Femur (tissue), 1 donor: ENCODE results near the gene EXOC3.
"Not testable (repeated sequence)": the region's sequence is repeated elsewhere in the genome, so short reads cannot be mapped to it uniquely, and the experiment has no call there.

Experiments used
- DNase-seq: peaks from one replicate; pipeline ENCODE4 v3.0.0-alpha.2; 2017

The EXOC3 gene

GRCh38 chr5:474840-475661 is 32.1 kb downstream of the EXOC3 start:
- DNase-seq, result peak; percentile 36

DNA sequence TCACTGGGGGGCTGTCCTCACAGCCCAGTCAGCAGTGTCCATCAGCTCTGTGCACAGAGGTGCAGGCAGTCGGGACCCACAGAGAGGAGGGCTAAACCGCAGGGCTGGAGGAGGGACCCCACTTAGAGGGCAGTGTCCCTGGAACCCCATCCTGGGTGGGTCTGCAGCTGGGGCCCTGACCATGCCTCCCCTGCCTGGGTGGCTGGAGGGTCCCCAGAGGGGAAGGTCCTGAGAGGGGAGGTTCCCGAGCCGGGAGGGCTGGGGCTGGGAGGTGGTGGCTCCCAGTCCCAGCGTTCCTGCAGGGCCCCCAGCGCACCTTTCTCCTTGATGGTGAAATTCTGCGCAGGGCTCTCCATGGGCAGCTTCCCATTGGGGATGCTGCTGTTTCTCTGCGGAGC is 32.7 kb downstream of the EXOC3 start:
- DNase-seq, result no peak

GRCh38 chr5:476102-476813 is 33.3 kb downstream of the EXOC3 start:
- peak; percentile 22 for DNase-seq

- no peak for DNase-seq
Measured at GRCh38 chr5:476814-477175, 33.8 kb downstream of the EXOC3 start.

DNA sequence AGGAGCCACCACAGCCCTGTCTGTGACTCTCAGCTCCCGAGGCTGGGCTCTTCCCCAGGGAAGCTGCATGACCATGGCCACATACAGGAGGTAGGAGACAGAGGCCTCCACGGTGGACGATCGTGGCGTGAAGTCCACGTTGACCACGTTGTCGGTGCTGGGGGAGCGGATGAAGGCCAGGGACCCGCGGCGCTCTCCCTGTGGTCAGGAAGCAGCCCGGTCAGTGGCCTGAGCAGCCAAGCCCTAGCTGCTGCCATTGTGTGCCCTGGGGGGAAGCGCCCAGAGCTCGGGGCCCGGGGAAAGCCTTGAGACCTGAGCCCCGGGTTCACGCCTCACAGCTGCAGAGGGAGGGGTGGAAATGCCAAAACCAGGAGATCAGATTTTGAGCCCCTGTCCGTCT is 34.3 kb downstream of the EXOC3 start:
- DNase-seq, result no peak

DNA sequence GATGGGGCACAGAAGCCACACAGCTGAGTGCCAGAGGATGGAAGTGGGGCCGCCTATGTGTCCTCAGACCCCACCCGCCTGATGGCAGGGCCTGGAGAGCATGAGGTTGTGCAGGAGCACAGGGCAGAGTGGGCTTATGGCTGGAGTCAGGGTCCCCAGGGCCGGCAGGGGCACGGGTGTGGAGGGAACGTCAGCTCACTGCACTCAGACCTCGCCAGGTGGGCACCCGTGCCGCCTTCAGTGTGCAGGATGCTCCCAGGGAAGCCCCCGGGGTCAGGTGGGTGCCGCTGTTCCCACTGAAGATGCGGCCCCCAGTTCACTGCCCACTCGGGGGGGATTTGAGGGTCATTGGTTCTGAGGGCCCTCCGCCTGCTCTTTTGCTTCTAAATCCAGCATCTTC is 34.9 kb downstream of the EXOC3 start:
- no peak for DNase-seq

- no peak for DNase-seq
Measured at GRCh38 chr5:478369-478981, 35.5 kb downstream of the EXOC3 start.

GRCh38 chr5:478982-479535 is 36.1 kb downstream of the EXOC3 start:
- no peak for DNase-seq

GRCh38 chr5:479566-480319 is 36.8 kb downstream of the EXOC3 start:
- no peak for DNase-seq

DNA sequence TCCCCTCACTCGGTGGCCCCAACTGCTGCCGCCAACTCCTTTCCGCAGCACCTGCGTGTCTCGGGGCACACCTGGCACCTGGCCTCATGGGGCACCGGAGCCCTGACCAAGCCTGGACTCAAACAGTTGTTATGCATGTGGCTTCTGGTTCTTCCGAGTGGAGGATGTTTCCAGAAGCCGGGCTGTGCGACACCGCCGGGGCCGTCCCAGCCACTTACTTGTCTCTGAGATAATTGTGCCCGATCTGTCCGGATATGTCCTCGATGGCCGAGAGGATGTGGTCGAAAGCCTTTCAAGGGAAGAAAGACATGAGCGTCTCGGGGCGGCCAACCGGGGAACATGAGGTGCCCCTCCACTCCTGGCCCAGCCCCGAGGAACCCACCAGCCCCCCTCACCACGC is 38.4 kb downstream of the EXOC3 start:
- no peak for DNase-seq

DNA sequence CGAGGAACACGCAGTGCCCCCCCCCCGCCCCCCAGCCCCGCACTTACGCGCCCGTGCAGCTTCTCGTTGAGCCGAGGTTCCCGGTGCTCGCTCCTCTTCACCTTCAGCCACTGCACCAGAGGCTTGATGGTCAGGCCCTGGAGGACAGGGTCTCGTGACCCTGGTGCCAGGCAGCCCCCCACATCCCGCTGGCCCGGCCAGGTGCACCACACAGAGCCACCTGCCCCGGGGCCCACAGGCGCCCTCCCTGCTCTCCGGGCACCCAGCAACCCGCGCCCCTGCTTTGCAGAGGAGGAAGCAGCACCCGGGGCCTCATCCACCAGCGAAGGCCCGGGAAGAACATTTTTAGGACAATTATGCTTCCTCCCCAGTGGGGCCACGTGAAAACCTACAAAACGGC is 39.0 kb downstream of the EXOC3 start:
- no peak for DNase-seq

- DNase-seq, result no peak
Measured at GRCh38 chr5:482506-482905, 39.5 kb downstream of the EXOC3 start.

GRCh38 chr5:483011-483410 is 40.0 kb downstream of the EXOC3 start:
- DNase-seq, result no peak

GRCh38 chr5:483434-484140 is 40.6 kb downstream of the EXOC3 start:
- DNase-seq, result no peak

- no peak for DNase-seq
Measured at GRCh38 chr5:484556-484955, 41.6 kb downstream of the EXOC3 start.

DNA sequence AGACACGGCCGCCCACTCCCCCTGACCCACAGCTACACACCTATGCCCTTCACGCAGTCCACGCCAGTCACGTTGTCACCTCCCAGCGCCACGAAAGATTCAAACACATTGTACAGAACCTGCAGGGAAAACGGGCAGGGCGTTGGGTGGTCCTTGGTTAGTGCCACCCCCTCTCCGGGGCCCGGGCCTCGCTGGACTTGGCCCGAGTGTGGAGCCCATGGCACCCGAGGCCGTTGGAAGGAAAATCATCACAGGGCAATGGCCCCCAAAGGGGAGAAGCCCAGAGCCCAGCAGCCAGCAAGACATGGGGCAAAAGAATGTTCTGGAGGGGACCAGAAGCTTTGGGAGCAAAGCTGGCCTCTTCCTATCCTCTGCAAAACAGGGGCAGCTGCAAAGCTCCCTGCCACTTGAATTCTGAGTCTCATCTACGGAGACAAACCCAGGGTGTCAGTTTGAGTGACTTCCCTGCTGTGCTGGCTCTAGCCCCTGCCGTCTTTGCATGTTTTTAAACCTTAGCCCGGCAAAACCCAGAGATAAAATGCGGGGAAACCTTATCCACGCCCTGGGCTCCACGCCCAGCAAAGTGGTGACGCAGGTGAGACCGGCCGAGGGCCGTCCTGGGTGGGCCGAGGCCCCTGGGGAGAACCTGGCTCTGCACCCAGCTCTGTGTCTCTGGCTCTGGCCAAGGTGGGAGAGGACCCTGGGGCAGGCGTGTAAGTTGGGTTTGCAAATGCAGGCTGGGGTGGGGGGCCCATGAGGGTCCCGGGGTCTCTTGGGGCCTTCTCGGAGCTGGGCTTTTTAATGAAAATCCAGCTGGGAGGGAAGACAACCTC is 42.4 kb downstream of the EXOC3 start:
- no peak for DNase-seq

- DNase-seq, result no peak
Measured at GRCh38 chr5:485946-486491, 43.0 kb downstream of the EXOC3 start.

DNA sequence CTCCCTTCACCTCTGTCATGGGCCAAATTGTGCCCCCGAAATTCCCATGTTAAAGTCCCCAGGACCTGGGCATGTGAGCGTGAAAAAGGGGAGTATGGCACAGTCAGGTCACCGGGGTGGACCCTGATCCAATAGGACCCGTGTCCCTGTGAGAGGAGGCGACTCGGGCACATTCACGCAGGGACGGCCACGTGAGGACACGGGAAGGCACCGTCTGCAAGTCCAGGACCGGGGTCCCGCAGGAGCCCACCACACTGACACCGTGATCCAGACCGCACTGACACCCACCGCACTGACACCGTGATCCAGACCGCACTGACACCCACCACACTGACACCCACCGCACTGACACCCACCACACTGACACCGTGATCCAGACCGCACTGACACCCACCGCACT is 43.6 kb downstream of the EXOC3 start:
- not testable (repeated sequence) for DNase-seq

GRCh38 chr5:488241-488640 is 45.3 kb downstream of the EXOC3 start:
- DNase-seq, result no peak

DNA sequence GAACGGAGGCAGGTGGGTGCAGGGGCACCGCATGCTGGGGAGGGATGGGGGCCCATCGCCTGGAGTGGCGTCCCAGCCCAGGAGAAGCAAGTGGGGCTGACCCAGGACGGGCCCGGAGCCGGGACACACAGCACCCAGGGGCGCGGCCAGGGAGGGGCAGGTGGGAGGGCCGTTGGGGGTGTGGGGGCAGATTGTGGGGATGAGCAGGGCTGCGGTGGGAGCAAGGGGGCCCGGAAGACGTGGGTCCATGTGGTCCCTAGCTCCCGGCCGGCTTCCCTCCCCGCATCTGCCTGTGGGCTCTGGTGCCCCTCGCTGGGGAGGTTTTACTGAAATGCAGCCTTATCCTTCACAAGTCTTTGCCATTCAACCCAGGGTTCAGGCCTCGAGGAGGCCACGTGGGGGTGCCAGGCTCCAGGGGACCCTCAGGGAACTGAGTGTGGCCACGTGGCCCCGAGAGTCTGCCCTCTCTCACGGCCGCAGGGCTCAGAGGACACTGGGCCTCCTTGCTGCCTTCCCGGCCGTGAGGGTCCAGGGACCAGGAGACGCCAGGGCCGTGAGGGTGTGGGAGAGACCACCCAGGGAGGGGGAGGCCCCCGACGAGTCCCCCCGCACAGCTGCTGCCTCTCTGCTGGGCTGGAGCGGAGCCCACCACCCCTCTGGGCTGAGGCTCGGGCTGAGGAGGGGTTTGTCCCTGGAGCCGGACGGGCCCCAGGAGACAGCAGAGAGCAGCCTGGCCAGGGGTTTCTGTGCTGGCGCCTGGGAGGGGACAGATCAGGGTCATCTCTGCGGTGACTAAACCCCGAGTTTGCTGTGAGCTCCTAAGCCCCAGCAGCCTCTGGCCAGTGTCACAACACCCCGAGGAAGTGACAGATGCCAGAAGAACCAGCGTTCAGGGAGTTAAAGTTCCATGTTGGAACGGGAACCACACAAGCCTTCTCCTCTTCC is 46.0 kb downstream of the EXOC3 start:
- DNase-seq, result no peak
